HUES48 (cell line): ENCODE results near the gene YAF2.

ENCODE experiments used
- H3K27ac ChIP-seq: one replicate; pipeline ENCODE4 v1.7.0; 2013; ENCODE audit warnings: low read depth, low read length, inconsistent platforms
- H3K27me3 ChIP-seq: 2 replicates; pipeline ENCODE4 v1.6.1; 2013; ENCODE audit warnings: mild to moderate bottlenecking, low read length; ENCODE audit not compliant: control insufficient read depth, insufficient read depth
- H3K36me3 ChIP-seq: 2 replicates; pipeline ENCODE4 v1.6.1; 2013; ENCODE audit warnings: low read length; ENCODE audit not compliant: control insufficient read depth, insufficient read depth
- H3K4me1 ChIP-seq: 2 replicates; pipeline ENCODE4 v1.6.1; 2013; ENCODE audit warnings: mild to moderate bottlenecking, low read length; ENCODE audit not compliant: control insufficient read depth, insufficient read depth
- H3K4me3 ChIP-seq: 2 replicates; pipeline ENCODE4 v1.5.1; 2013; ENCODE audit warnings: mild to moderate bottlenecking, low read depth, low read length
- H3K9ac ChIP-seq: 2 replicates; pipeline ENCODE4 v1.6.1; 2013; ENCODE audit warnings: mild to moderate bottlenecking, low read depth, low read length, moderate library complexity
- H3K9me3 ChIP-seq: 2 replicates; pipeline ENCODE4 v1.6.1; 2013; ENCODE audit warnings: low read length; ENCODE audit not compliant: control insufficient read depth, insufficient read depth

Gene YAF2

GRCh38 chr12:42126963-42127362, 111.1 kb downstream of the YAF2 start:
- H3K36me3 ChIP-seq: no peaks in the 10 kb centered on the region
- H3K4me3 ChIP-seq: no peak overlapping the region
- H3K9ac ChIP-seq: no peak overlapping the region
- no peak overlapping the region for H3K27ac ChIP-seq
- no peaks in the 10 kb centered on the region for H3K27me3 ChIP-seq
- H3K9me3 ChIP-seq: no peaks in the 10 kb centered on the region
- H3K4me1 ChIP-seq: peaks cover 34% of the 10 kb centered on the region

GRCh38 chr12:42125388-42125767, 112.7 kb downstream of the YAF2 start:
- Histone ChIP-seq H3K9me3 (no peaks in the 10 kb centered on the region), H3K36me3 (no peaks in the 10 kb centered on the region), H3K27me3 (no peaks in the 10 kb centered on the region), H3K9ac (no peak overlapping the region), H3K27ac (peak overlapping the region; percentile 56), H3K4me3 (no peak overlapping the region; the same call in 1 of the 2 replicates), H3K4me1 (peaks cover 34% of the 10 kb centered on the region)

- H3K27me3 ChIP-seq: no peaks in the 10 kb centered on the region
- peak overlapping the region; percentile 56 for H3K27ac ChIP-seq
- no peak overlapping the region; the same call in 1 of the 2 replicates for H3K4me3 ChIP-seq
- H3K9ac ChIP-seq: no peak overlapping the region
- peaks cover 30% of the 10 kb centered on the region for H3K4me1 ChIP-seq
- no peaks in the 10 kb centered on the region for H3K9me3 ChIP-seq
- no peaks in the 10 kb centered on the region for H3K36me3 ChIP-seq
Observed at GRCh38 chr12:42124764-42125387, 113.2 kb downstream of the YAF2 start.

GRCh38 chr12:42119085-42119633, 118.9 kb downstream of the YAF2 start:
- Histone ChIP-seq H3K27me3 (no peaks in the 10 kb centered on the region), H3K27ac (no peak overlapping the region), H3K9ac (no peak overlapping the region), H3K36me3 (peaks cover 6% of the 10 kb centered on the region; the same call in 1 of the 2 replicates), H3K4me1 (peaks cover 3% of the 10 kb centered on the region; the same call in 1 of the 2 replicates), H3K9me3 (no peaks in the 10 kb centered on the region), H3K4me3 (no peak overlapping the region)

- Histone ChIP-seq H3K9ac (no peak overlapping the region), H3K9me3 (no peaks in the 10 kb centered on the region), H3K4me3 (no peak overlapping the region), H3K4me1 (no peaks in the 10 kb centered on the region), H3K27ac (no peak overlapping the region), H3K27me3 (no peaks in the 10 kb centered on the region), H3K36me3 (peaks cover 6% of the 10 kb centered on the region; the same call in 1 of the 2 replicates)
Observed at GRCh38 chr12:42118136-42118879, 119.7 kb downstream of the YAF2 start.

- no peak overlapping the region for H3K27ac ChIP-seq
- no peaks in the 10 kb centered on the region for H3K4me1 ChIP-seq
- no peak overlapping the region for H3K9ac ChIP-seq
- peaks cover 19% of the 10 kb centered on the region; the same call in 1 of the 2 replicates for H3K9me3 ChIP-seq
- no peak overlapping the region for H3K4me3 ChIP-seq
- H3K27me3 ChIP-seq: no peaks in the 10 kb centered on the region
- H3K36me3 ChIP-seq: no peaks in the 10 kb centered on the region; the same call in 1 of the 2 replicates
Observed at GRCh38 chr12:42109031-42109430, 129.0 kb downstream of the YAF2 start.
